Central memory CD8-positive, alpha-beta T cell (primary cell): ENCODE results near the gene CLRN2.
"Not testable (repeated sequence)": the region's sequence is repeated elsewhere in the genome, so short reads cannot be mapped to it uniquely, and the experiment has no call there.

ENCODE experiments used
- ATAC-seq: fragments of 150-1000 bp; cut with Tn5 transposase; replicated peaks from 2 replicates; pipeline ENCODE4 v1.10.0; 2022; ENCODE audit warnings: mild to moderate bottlenecking, moderate FRiP score, moderate number of reproducible peaks; ENCODE audit not compliant: poor library complexity, severe bottlenecking; ENCODE audit errors: extremely low read depth
- DNase-seq, 2 donors: peaks; one replicate each; pipeline ENCODE4 v3.0.0; 2021; ENCODE audit warnings: low spot score in 2 of 2
- H3K27ac Mint-ChIP-seq: one replicate; pipeline ENCODE4 v1.8.0; 2022; ENCODE audit warnings: low read depth, mild to moderate bottlenecking, moderate library complexity, mixed read lengths
- H3K27me3 Mint-ChIP-seq: one replicate; pipeline ENCODE4 v1.8.0; 2022; ENCODE audit warnings: mixed read lengths
- H3K36me3 Mint-ChIP-seq: one replicate; pipeline ENCODE4 v1.8.0; 2022; ENCODE audit warnings: mild to moderate bottlenecking, moderate library complexity, mixed read lengths; ENCODE audit not compliant: insufficient read depth
- H3K4me1 Mint-ChIP-seq: one replicate; pipeline ENCODE4 v1.8.0; 2022; ENCODE audit warnings: mixed read lengths
- H3K4me3 Mint-ChIP-seq: one replicate; pipeline ENCODE4 v1.8.0; 2022; ENCODE audit warnings: mild to moderate bottlenecking, moderate library complexity, mixed read lengths
- H3K9me3 Mint-ChIP-seq: one replicate; pipeline ENCODE4 v1.8.0; 2022; ENCODE audit warnings: mixed read lengths

The CLRN2 gene

DNA sequence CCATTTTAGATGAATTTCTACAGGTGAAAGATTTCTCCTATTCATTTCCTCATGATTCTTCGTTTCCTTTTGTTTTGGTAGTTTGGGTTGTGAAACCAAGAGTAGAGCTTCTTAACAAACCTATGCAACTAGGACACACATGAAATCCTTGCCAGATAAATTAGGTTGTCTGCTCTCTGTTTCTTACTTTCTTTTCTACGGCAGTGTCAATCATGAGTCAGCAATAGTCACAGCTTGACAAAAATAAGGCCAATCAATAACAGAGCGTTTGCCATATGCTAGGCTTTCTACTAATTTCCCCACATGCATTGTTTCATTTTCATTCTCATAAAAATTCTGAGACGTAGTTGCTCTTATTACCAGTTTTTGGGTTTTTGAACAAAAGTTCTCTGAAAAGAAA is 20.3 kb downstream of the CLRN2 start:
- no peak for ATAC-seq
- H3K9me3 Mint-ChIP-seq: no peaks in the 10 kb centered on the region
- peaks cover 6% of the 10 kb centered on the region for H3K4me1 Mint-ChIP-seq
- DNase-seq: no peak
- H3K36me3 Mint-ChIP-seq: no peaks in the 10 kb centered on the region
- H3K27me3 Mint-ChIP-seq: peaks cover 10% of the 10 kb centered on the region
- H3K27ac Mint-ChIP-seq: no peak overlapping the region
- no peak overlapping the region for H3K4me3 Mint-ChIP-seq

DNA sequence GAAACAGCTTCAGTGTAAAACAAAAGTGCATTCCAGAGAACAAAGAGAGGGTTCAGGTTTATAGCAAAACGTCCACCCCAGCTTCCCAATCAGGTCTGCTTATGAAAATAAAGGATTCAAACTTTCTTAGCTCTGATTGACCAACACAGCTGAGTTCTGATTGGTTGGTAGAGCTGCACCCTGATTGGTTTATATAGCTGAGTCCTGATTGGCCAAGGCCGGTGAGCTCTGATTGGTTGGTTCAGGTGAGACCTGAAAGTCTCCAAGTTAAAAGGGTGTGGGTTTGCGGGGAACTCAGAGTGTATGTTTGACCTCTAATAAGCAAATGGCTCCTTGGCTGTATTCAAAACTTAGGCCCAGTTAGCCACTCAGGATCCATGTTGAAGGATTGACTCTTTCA is 20.9 kb downstream of the CLRN2 start:
- H3K4me3 Mint-ChIP-seq: no peak overlapping the region

DNA sequence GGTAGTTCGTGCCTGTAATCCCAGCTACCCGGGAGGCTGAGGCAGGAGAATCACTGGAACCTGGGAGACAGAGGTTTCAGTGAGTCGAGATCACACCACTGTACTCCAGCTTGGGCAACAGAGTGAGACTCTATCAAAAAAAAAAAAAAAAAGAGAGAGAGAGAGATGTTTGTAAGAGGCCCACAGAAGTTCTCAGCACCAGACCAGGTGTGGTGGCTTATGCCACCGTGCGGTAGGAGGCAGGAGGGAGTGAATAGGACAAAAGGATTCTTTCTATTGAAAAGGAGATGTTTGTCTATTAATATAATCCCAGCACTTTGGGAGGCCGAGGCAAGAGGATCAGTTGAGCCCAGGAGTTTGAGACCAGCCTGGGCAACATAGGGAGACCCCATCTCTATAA is 22.1 kb downstream of the CLRN2 start:
- not testable (repeated sequence) for H3K9me3 Mint-ChIP-seq, H3K4me3 Mint-ChIP-seq, DNase-seq, H3K4me1 Mint-ChIP-seq, H3K36me3 Mint-ChIP-seq, H3K27ac Mint-ChIP-seq, ATAC-seq
- peaks cover 13% of the 10 kb centered on the region for H3K27me3 Mint-ChIP-seq

More for the DNA sequence above, 20.9 kb downstream of the CLRN2 start:
- ATAC-seq (no peak), DNase-seq (no peak)
- H3K27me3 Mint-ChIP-seq: peaks cover 8% of the 10 kb centered on the region
- H3K36me3 Mint-ChIP-seq: no peaks in the 10 kb centered on the region
- peaks cover 6% of the 10 kb centered on the region for H3K4me1 Mint-ChIP-seq
- H3K9me3 Mint-ChIP-seq: no peaks in the 10 kb centered on the region
- no peak overlapping the region for H3K27ac Mint-ChIP-seq

DNA sequence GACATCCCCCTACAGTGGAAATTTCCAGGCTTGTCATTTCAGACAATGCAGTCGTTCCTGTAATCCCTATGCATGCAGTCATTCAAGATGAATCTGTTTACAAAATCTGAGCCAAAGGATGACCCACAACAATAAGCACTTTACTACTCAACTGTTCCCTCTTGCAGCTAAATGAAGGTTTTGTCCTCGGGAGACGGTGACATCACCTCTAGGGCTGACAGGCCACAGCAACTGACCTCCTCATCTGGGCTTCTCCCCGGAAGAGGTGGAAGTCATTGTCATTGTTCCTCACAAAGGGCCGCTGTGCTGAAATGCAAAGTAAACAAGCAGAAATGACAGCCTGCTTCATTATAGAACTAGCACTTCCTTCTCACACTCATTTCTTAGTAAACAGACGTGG is 29.2 kb downstream of the CLRN2 start:
- no peak for ATAC-seq
- Mint-ChIP-seq H3K36me3 (no peaks in the 10 kb centered on the region), H3K9me3 (no peaks in the 10 kb centered on the region), H3K27ac (no peak overlapping the region), H3K27me3 (peaks cover 44% of the 10 kb centered on the region), H3K4me1 (no peaks in the 10 kb centered on the region), H3K4me3 (no peak overlapping the region)
- DNase-seq: no peak

DNA sequence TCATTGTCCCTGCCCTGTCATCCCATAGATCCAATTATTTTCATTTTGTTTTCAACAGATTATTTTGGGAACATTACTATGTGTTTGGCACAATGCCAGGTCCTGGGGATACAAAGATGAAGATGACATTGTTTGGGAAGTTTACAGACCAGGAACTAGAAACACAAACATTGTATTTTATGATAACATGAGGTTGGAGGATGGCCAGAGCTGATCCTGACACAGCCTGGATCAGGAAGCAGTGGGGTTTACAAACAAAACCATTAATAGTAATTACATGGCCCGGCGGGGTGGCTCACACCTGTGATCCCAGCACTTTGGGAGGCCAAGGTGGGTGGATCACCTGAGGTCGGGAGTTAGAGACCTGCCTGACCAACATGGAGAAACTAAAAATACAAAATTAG is 29.9 kb downstream of the CLRN2 start:
- DNase-seq (no peak), ATAC-seq (no peak)
- H3K36me3 Mint-ChIP-seq: no peaks in the 10 kb centered on the region
- no peaks in the 10 kb centered on the region for H3K9me3 Mint-ChIP-seq
- H3K4me3 Mint-ChIP-seq: no peak overlapping the region
- no peak overlapping the region for H3K27ac Mint-ChIP-seq
- peaks cover 44% of the 10 kb centered on the region for H3K27me3 Mint-ChIP-seq
- no peaks in the 10 kb centered on the region for H3K4me1 Mint-ChIP-seq

DNA sequence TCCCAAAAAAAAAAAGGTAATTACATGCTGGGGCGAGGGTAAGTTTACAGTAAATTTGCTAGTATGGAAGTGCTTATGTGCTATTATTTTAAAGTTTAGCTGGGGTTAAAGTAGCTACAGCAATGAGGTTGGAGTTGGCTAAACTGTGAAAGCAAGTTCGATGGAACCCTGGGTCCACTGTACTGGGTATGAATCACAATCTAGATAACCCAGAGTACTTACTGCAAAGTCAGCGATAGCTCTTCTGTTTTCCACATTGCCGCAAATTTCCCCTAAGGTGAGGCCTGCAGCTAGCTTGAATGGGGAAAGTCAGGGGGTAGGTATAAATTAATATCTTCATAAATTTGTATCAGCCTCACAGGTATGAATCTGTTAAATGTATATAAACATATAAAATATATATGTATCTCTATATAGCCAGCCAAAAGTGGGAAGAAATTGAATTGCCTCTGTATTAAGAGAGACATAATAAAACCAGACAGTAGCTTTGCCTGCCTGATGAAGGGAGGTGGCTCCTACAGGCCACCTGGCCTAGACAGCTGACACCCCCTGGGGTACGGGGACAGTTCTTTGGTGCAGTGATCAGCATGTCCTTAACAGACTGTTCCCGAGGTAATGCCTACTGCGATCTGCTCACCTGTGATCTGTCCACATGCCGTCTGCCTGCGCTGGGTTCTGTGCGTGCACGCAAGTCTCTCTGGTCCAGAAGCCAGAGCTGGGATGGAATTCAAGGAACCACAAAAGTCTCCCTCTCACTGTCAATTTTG is 30.6 kb downstream of the CLRN2 start:
- peaks cover 44% of the 10 kb centered on the region for H3K27me3 Mint-ChIP-seq
- H3K9me3 Mint-ChIP-seq: no peaks in the 10 kb centered on the region
- ATAC-seq (no peak), DNase-seq (no peak)
- no peak overlapping the region for H3K4me3 Mint-ChIP-seq
- no peaks in the 10 kb centered on the region for H3K36me3 Mint-ChIP-seq
- H3K27ac Mint-ChIP-seq: no peak overlapping the region
- H3K4me1 Mint-ChIP-seq: no peaks in the 10 kb centered on the region

DNA sequence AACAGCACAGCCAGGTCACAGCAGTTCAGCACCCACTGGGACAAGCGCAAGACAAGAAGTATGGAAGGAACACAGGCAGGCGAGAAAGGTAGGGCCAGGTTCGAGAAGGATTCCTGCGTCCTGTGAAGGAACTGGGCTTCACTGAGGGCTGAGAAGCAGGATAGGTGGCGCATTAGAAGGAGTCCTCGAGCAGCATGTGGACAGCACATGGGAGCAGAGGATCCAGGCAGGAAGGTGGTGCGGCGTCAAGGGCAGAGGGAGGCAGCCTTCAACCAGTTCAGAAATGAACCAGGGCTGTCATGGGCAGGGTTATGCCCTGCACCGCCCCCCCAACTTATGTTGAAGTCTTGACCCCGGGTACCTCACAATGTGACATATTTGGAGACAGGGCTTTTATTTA is 31.3 kb downstream of the CLRN2 start:
- Mint-ChIP-seq H3K9me3 (no peaks in the 10 kb centered on the region), H3K4me1 (no peaks in the 10 kb centered on the region), H3K27me3 (peaks cover 39% of the 10 kb centered on the region), H3K4me3 (no peak overlapping the region), H3K36me3 (no peaks in the 10 kb centered on the region), H3K27ac (no peak overlapping the region)
- ATAC-seq (no peak), DNase-seq (no peak)

DNA sequence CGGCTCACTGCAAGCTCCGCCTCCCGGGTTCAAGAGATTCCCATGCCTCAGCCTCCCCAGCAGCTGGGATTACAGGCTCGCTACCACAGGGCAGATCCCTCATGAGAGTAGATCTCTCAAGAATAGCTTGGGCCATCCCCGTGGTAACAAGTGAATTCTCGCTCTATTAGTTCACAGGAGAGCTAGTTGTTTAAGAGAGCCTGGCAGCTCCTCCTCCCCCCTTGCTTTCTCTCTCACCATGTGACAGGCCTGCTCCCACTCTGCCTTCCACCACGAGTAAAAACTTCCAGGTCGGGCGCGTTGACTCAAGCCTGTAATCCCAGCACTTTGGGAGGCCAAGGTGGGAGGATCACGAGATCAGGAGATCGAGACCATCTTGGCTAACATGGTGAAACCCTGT is 31.7 kb downstream of the CLRN2 start:
- no peak for DNase-seq
- Mint-ChIP-seq H3K27me3 (peaks cover 34% of the 10 kb centered on the region), H3K4me3 (no peak overlapping the region), H3K4me1 (no peaks in the 10 kb centered on the region), H3K27ac (no peak overlapping the region), H3K9me3 (no peaks in the 10 kb centered on the region), H3K36me3 (peaks cover 2% of the 10 kb centered on the region)
- no peak for ATAC-seq

DNA sequence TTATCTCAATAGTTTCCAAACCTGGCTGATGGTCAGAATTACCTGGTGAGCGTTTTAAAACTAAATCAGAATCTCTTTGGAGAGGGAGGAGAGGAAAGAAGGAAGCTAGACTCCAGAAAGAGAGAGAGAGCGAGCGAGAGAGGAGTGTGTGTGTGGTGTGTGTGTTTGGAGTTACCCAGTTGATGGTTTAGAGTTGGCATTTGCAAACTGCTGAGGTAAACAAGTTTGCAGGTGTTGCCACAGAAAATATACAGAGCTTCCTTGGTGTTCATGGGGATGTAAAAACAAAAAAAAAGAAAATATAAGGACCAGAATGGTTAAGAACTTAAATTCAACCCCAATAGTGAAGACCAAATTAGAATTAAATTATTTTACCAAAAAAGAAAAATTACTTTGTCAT is 35.6 kb downstream of the CLRN2 start:
- ATAC-seq: no peak
- peaks cover 12% of the 10 kb centered on the region for H3K27me3 Mint-ChIP-seq
- no peaks in the 10 kb centered on the region for H3K9me3 Mint-ChIP-seq
- no peak overlapping the region for H3K4me3 Mint-ChIP-seq
- DNase-seq: no peak
- H3K27ac Mint-ChIP-seq: no peak overlapping the region
- H3K4me1 Mint-ChIP-seq: no peaks in the 10 kb centered on the region
- peaks cover 2% of the 10 kb centered on the region for H3K36me3 Mint-ChIP-seq

DNA sequence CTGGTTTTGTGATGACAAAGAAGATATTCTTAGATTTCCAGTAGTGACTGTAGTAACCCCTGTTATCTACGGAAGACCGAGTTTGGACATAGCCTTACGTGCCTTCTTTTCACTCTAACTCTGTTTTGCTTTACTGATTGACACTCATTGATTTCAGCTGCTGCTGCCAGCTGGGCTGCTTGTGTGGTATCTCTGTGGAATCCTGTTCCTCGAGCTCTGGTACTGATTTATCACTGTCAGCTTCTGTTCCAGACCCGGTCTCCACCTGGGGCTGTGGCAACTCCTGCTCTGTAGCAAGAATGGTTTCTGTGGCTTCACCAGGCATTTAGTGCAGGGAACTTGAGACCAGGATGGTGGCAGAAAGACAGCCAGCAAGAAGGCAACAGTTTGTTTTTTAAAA is 37.5 kb downstream of the CLRN2 start:
- peaks cover 21% of the 10 kb centered on the region for H3K27me3 Mint-ChIP-seq
- no peaks in the 10 kb centered on the region for H3K4me1 Mint-ChIP-seq
- H3K9me3 Mint-ChIP-seq: no peaks in the 10 kb centered on the region
- no peak for DNase-seq
- peaks cover 2% of the 10 kb centered on the region for H3K36me3 Mint-ChIP-seq
- H3K27ac Mint-ChIP-seq: no peak overlapping the region
- no peak overlapping the region for H3K4me3 Mint-ChIP-seq
- no peak for ATAC-seq

DNA sequence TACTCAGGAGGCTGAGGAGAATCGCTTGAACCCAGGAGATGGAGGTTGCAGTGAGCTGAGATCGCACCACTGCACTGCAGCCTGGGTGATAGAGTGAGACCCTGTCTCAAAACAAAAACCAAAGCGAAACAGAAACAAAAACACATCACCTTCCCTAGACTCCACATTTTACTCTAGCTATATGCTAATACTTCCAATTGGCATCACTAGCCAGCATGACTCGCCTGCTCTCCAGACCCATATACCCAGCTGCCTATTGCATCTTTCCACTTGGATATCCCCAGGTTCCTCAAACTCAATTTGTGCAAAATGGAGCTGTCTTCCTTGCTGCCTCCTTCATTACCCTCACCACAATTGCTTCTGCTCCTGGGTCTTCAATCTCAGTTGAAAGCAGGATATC is 39.6 kb downstream of the CLRN2 start:
- ATAC-seq (no peak), DNase-seq (no peak)
- peaks cover 21% of the 10 kb centered on the region for H3K27me3 Mint-ChIP-seq
- no peak overlapping the region for H3K4me3 Mint-ChIP-seq
- H3K9me3 Mint-ChIP-seq: no peaks in the 10 kb centered on the region
- no peak overlapping the region for H3K27ac Mint-ChIP-seq
- H3K4me1 Mint-ChIP-seq: no peaks in the 10 kb centered on the region
- H3K36me3 Mint-ChIP-seq: peaks cover 2% of the 10 kb centered on the region

DNA sequence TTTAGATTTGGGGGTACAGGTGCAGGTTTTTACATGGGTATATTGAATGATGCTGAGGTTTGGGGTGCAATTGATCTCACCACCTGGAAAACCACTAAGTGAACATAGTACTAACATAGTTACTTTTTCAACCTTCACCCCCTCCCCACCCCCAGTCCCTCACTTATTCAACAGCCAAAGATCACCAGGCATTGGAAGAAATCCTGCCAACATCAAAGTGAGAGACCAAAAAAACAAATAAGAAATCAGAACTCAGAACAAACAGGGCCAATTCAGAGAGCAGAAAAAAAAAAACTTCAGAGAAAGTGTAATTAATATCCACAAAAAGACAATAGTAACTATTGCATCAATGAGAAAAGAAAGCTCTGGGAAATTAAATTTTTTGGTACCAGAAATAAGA is 41.5 kb downstream of the CLRN2 start:
- Mint-ChIP-seq H3K9me3 (no peaks in the 10 kb centered on the region), H3K4me1 (no peaks in the 10 kb centered on the region), H3K36me3 (no peaks in the 10 kb centered on the region), H3K27me3 (peaks cover 21% of the 10 kb centered on the region), H3K27ac (no peak overlapping the region), H3K4me3 (no peak overlapping the region)
- ATAC-seq (no peak), DNase-seq (no peak)

DNA sequence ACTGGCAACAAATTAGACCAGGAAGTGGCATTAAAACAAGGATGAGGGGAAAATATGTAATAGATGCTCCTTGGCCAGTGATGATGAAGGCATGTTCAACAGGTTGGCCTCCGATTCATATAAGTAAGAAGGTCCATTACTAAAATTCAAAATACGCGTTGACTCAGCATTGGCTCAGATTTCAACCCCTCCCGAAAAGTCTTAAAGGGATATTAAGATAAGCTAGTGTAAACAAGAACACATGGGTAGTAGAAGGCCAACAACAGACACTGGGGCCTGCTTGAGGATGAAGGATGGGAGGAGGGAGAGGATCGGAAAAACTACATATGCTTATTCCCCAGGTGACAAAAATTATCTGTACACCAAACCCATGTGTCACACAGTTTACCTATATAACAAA is 42.9 kb downstream of the CLRN2 start:
- Mint-ChIP-seq H3K4me1 (no peaks in the 10 kb centered on the region), H3K27me3 (peaks cover 21% of the 10 kb centered on the region), H3K27ac (no peak overlapping the region), H3K36me3 (no peaks in the 10 kb centered on the region), H3K4me3 (no peak overlapping the region), H3K9me3 (no peaks in the 10 kb centered on the region)
- no peak for DNase-seq
- ATAC-seq: no peak
